NT2/D1 (cell line): ENCODE data around the gene DICER1.

Experiments used
- YY1 ChIP-seq: IDR thresholded peaks from 2 replicates; pipeline ENCODE4 v1.6.1; 2011; ENCODE audit not compliant: insufficient read length, insufficient read depth
- ZNF274 ChIP-seq: IDR thresholded peaks from 2 replicates; pipeline ENCODE4 v1.6.1; 2011; ENCODE audit warnings: mild to moderate bottlenecking, low read depth, low read length

DNA sequence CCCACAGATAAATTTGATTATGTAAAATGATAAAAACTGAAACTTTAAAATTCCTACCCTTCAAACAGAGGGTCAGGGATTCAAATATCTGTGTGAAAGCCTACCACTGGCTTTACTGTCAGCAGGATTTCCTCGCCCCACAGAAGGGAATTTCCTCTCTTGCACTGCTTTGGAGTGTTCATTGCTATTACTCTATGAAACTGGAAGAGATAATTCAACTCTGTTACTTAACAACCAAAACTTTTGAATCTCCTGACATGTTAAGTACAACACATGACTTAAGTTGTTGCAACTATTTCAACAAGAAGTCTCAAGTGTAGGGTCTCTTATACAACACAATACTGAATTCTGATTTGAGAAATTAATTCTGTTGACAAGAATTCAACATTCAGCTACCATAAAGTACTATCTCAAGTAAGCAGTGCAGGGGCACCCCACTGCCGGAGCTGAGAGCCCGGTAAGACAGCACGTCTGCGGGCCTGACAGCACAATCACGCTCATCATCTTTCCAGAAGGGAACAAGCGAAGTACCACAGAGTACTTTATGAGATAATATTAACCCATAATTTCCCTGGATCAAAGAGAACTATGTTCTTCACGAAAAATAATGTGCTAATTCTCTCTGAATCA is 22.9 kb downstream of the DICER1 start:
- TF ChIP-seq ZNF274 (no peak), YY1 (no peak)
